GM19240 (cell line): ENCODE data around the gene LGALS13.
"Not testable (repeated sequence)": the region's sequence is repeated elsewhere in the genome, so short reads cannot be mapped to it uniquely, and the experiment has no call there.

Experiments used
- DNase-seq: peaks from one replicate; pipeline ENCODE4 v3.0.0; 2011; ENCODE audit warnings: low spot score; ENCODE audit not compliant: insufficient read length

Gene LGALS13

DNA sequence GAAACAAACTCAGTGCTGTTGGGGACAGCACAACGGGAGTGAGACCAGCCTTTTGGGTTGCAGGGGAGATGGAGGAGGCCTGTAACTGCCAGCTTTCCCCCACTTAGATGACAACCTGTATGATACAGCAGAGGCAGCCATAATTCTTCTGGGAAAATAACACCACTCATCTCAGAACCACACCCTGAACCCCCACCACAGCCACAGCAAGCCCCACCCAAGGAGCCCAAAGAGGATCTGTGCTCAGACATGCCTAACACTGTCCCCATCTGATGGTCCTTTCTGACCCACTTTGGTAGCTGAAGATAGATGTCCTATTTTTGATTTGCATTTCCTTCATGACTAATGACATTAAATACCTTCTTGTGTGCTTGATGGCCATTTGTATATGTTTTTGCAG, 15.4 kb downstream of the LGALS13 start:
- no peak for DNase-seq

DNA sequence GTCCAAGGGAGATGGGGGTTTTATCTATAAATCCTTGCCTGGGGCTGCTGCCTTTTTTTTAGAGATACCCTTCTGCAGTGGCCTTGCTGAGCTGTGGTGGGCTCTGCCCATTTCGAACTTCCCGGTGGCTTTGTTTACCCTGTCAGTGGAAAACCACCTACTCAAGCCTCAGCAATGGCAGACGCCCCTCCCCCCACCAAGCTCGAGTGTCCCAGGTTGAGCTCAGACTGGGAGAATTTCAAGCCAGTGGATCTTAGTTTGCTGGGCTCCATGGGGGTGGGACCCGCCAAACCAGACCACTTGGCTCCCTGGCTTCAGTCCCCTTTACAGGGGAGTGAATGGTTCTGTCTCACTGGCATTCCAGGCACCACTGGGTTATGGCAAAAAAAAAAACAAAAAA, 21.6 kb downstream of the LGALS13 start:
- no peak for DNase-seq

- not testable (repeated sequence) for DNase-seq
Observed at GRCh38 chr19:39627631-39628030, 25.3 kb downstream of the LGALS13 start.

DNA sequence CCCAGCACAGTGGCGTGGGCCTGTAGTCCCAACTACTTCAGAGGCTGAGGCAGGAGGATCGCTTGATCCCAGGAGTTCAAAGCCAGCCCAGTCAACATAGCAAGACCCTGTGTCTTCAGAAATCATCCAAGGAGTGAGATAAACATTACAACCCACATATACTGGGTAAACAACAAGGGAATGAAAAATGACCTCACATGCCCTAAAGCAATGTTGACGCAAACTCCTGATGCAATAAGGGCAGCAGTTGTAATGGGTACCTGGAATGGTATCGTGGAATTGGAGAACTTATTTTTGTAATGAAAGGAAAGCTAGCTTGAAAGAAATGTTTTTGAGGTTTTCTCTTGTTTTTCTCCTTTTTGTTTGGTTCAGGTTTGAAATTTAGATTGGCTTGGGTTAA, 28.9 kb downstream of the LGALS13 start:
- DNase-seq: no peak

DNA sequence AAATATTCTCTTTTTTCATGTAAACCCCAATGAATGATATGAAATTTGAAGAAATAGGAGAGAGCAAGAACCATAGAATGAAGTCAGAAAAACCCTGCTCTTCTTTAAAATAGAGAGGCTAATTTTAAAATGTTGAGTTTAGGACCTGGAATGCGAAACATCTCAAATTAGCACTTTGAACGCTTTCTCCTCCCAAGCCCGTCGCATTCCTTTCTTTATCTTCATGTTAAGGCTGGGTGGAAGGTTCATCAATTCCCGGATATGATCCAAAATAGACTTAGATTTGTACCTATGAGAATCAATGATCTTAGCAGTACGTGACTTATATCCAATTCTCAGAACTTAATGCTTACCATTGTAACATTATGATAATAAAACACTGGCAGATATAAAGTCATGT, 29.3 kb downstream of the LGALS13 start:
- DNase-seq: no peak

DNA sequence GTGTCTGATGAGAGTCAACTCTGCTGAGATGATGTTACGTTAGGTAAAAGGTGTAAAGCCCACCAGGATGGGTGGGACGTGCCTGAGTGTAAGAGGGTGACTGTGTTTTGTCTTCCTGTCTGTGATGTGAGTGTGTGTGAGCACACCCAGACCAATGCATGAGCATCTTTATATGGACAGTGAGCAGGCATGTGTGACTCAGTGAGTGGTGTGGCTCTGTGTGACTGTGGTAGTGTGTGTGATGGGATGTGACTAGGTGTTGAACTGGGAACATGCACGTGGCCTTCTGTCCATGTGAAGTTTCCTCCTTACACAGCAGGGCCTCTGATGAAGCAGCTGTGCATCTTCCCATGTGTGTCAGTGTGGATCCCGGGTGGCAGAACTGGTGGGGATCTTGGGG, 35.6 kb downstream of the LGALS13 start:
- no peak for DNase-seq

DNA sequence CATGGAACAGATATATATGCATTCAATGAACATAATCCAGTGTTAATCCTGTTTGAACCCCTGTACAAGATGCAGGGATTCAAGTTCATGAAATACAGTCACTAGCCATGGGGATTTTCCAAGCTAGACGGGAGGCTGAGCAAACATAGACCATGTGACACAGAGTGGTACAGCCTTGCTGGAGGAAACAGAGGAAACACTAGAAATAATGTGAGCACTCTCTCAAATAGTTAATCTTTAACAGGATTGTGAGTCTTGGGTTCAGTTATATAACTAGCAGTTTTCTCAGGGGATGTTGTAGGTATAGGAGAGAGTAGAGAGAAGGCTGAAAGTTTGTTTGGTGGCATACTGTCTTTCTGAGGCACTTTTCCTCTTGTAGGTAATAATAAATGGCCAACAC, 39.4 kb downstream of the LGALS13 start:
- no peak for DNase-seq

DNA sequence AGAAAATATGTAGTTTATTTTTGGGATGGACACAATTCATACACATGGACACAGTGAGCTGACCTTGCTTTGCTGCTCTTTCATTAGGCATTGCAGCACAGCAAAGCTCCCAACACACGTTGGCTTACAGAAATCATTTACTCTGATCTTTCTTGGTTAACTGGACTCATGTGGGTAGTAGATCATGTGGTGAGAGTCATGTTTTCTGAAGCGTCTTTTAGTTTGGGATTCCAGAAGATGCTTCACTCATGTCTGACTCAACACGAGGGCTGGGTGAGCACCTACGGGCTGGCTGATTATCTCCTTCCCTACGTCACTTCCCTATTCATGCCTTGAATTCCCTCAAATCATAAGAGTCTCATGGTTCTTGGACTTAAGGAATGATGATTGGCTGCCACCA, 41.3 kb downstream of the LGALS13 start:
- DNase-seq: no peak

DNA sequence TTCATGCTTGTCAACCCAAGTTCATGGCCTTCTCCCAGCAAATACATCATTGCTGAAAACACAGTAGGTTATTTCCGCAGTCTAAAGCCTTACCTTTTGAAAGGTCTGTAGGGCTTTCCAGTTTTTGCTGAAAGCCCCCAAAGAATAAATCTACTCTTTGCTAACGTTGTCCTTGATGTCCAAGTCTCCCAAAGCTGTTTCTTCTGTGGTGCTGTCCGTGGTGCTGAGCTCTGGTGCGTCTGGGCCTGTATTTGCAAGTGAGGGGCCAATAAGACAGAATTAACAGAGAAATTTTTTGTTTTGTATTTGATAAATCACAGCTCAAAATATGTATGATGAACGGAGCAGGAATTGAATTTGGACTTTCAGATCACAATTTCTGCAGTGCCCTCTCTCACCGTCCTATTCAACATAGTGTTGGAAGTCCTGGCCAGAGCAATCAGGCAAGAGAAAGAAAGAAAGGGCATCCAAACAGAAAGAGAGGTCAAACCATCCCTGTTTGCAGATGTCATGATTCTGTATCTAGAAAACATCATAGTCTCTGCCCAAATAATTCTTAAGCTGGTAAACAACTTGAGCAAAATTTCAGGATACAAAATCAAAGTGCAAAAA, 43.6 kb downstream of the LGALS13 start:
- no peak for DNase-seq

DNA sequence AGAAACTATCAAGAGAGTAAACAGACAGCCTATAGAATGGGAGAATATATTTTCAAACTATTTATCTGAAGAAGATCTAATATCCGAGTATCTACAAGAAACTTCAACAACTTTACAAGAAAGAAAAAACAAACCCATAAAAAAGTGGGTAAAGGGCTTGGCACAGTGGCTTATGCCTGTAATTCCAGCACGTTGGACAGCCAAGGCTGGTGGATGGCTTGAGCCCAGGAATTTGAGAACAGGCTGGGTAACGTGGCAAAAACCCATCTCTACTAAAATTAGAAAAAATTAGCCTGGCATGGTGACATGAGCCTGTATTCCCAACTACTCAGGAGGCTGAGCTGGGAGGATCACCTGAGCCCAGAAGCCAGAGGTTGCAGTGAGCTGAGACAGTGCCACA, 45.6 kb downstream of the LGALS13 start:
- no peak for DNase-seq

DNA sequence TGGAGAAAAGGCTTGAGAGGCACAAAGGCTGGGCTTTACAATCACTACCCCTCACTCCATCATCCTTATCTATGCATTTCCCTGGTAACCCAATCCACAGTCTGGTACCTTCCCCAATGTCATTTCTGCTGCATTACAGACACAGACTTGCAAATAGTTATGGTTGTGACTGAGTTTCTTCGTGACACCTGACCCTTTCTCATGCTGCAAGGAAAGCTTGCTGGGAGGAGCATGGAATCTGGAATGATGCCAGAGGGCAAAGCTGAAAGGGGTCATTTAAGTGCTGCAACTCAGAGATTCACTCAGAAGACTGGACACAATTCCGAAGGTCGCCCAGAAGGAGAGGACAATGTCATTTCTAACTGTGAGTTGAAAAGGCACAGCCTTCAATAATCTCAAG, 53.3 kb downstream of the LGALS13 start, which contains the start of gene LGALS16:
Gene LGALS16, plus strand, starts transcription at position 301 of the 400 bp plus-strand sequence. Its CDS starts 49 bp downstream, at position 350.
- DNase-seq: no peak
